ENCODE results near the gene TFEB.

GRCh38 chr6:41777551-41778285, 42.3 kb upstream of the TFEB start:
- TF ChIP-seq CTCF (IDR thresholded peaks at IDR 0.05) (no peak), POLR2A (IDR thresholded peaks at IDR 0.05) (no peak)

All from thyroid gland (tissue), 4 donors.